ENCODE data around the gene KCND2.
"Not testable (repeated sequence)": the region's sequence is repeated elsewhere in the genome, so short reads cannot be mapped to it uniquely, and the experiment has no call there.

The KCND2 gene

DNA sequence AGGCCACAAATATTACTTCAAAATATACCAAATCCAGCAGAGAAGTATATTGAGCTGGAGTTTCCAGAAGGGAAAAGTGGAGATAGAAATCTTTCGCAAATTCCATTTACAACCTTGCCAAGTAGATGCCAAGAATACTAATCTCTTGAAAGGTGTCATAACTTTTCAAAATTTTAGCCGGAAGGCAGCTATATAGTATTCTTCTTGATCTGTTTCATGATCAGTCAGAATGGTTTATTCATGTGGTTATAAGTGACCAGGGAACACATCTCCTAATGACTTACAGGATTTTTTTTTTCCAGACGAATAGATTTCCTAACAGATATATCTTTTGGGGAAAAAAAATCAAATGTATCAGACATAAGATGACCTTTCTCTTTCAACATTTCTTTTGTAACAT is 314.3 kb downstream of the KCND2 start:
- no peak for DNase-seq (ENCODE audit: low read depth in 2 of 2)

DNA sequence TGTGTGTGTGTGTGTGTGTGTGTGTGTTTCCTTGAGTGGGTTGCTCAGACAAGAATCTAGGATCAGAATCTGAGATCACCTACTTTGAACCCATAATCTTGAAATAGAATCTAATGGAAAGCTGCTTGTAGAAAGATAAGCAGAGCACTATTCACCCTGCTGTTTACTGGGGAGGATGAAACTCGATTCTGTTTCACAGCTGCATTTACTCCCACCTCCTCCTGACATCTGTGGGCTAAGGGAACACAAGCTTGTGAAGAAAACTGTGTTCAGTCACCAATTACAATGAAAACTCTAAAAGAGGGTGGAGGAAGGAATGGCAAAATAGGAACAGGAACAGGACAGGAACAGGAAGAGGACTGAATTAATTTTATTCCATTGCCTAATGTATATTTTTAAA is 315.4 kb downstream of the KCND2 start:
- no peak for DNase-seq (ENCODE audit: low read depth in 2 of 2)

GRCh38 chr7:120588862-120589261 is 315.9 kb downstream of the KCND2 start:
- DNase-seq (ENCODE audit: low read depth in 2 of 2) = no peak

DNA sequence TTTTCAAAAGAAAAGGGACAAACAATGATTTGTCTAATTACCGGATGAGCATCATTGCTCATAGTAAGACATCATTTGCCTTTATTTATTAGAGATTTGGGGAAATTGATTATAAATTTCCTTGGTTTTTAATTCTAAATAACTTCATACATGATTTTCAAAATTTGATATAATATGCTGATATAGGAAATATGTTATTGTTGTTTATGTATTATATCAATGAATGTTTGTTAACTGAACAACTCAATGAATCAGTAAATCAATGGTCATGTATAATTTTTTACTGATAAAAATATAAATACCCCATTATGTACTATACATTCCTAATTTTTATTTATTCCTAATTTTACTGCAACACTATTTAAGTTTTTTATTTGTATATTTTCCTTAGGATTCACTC is 327.6 kb downstream of the KCND2 start:
- no peak for DNase-seq (ENCODE audit: low read depth in 2 of 2)

GRCh38 chr7:120603366-120603765 is 330.4 kb downstream of the KCND2 start:
- DNase-seq (ENCODE audit: low read depth in 2 of 2) = no peak

- no peak for DNase-seq (ENCODE audit: low read depth in 2 of 2)
Observed at GRCh38 chr7:120609136-120609753, 336.3 kb downstream of the KCND2 start.

GRCh38 chr7:120611975-120612374 is 339.0 kb downstream of the KCND2 start:
- no peak for DNase-seq (ENCODE audit: low read depth in 2 of 2)

GRCh38 chr7:120615703-120616102 is 342.7 kb downstream of the KCND2 start:
- DNase-seq (ENCODE audit: low read depth in 2 of 2) = no peak

GRCh38 chr7:120617275-120617674 is 344.3 kb downstream of the KCND2 start:
- DNase-seq (ENCODE audit: low read depth in 2 of 2) = no peak

GRCh38 chr7:120628251-120628650 is 355.3 kb downstream of the KCND2 start:
- no peak for DNase-seq (ENCODE audit: low read depth in 2 of 2)

- no peak for DNase-seq (ENCODE audit: low read depth in 2 of 2)
Observed at GRCh38 chr7:120639884-120640283, 366.9 kb downstream of the KCND2 start.

DNA sequence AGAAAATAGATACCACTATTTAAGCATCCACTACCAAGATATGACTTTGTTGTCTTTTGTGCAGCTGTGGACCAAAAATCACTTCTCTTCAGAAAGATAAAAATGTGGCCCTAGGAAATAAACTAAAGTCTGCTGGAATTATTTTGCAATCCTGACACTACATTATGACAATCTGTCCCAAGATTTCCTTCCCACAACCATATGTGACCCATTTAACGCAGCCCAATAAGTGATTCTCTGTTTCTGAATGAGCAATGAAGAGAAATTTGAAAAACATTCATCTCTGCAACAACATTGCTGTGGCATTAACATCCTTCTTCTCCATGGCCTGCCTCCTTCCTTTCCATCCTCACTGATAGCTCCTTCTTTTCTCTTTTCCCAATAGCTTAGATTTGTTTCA is 373.0 kb downstream of the KCND2 start:
- DNase-seq (ENCODE audit: low read depth in 2 of 2) = no peak

GRCh38 chr7:120654241-120654640 is 381.3 kb downstream of the KCND2 start:
- no peak for DNase-seq (ENCODE audit: low read depth in 2 of 2)

DNA sequence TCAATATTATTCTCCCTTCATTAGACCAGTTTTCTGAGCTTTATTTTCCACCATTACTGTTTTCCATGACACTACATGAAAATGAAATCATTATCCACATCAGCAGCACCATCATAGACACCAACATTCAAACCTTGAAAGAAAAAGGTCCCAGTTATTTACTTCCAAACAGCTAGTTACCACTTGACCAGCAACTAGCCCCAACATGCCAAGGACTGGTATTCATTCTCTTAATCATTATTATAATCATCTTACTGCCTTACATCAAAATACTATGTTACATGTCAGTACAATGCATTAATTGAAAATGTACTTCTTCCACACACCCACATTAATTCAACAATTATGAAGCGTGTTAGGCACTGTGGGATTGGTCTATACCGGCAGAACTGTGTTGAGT is 385.5 kb downstream of the KCND2 start:
- no peak for DNase-seq (ENCODE audit: low read depth in 2 of 2)

DNA sequence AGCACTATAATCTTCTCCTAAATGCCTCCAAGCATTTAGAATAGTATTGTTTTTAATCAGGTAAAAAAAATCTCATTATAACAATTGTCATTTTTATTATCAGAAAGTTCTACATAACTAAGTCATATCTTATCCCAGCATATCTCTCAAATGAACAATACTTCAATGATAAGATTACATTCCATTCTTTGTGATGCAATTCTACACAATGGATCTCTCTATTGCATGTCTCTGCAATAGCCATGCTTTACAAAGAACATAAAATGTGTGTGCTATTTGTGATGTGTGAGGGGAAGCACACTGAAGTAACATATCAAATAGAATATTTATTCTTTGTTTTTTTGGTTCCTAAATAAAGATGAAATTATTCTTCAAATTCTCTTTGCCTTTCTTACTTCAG is 389.3 kb downstream of the KCND2 start:
- no peak for DNase-seq (ENCODE audit: low read depth in 2 of 2)

- DNase-seq (ENCODE audit: low read depth in 2 of 2) = no peak
Observed at GRCh38 chr7:120665068-120665467, 392.1 kb downstream of the KCND2 start.

- DNase-seq (ENCODE audit: low read depth in 2 of 2) = no peak
Observed at GRCh38 chr7:120675076-120675475, 402.1 kb downstream of the KCND2 start.

- no peak for DNase-seq (ENCODE audit: low read depth in 2 of 2)
Observed at GRCh38 chr7:120677535-120677934, 404.6 kb downstream of the KCND2 start.

DNA sequence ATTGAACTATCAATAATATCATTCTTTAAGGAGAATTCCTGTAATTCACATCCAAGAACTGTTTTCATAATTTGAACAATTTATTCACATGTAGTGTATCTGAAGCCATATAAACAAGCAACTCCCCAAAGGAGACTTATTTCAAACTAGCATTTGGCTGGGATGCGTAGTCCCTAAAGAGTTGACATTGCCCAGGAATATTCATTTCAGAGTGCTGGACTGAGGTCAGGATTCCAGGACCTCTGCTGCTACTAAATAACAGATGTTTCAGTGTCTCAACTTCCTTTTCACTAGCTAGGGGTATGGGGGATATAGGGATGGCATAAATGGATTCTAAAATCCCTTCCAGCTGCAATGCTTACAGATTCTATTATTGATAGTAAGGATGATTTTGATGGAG is 408.0 kb downstream of the KCND2 start:
- no peak for DNase-seq (ENCODE audit: low read depth in 2 of 2)

DNA sequence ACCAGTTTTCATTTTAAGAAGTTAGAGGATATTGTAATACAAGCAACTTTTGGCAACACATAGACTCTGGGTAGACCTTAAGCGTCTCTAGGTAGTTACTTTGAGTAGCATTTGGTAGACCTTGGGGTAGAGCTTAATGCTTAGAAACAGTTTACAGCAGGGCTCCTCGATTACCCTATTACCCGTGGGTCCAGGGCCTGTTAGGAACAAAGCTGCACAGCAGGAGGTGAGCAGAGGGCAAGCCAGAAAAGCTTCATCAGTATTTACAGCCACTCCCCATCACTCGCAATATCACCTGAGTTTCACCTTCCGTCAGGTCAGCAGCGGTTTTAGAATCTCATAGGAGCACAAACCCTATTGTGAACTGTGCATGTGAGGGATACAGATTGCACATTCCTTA is 411.5 kb downstream of the KCND2 start:
- DNase-seq (ENCODE audit: low read depth in 2 of 2) = no peak

- DNase-seq (ENCODE audit: low read depth in 2 of 2) = no peak
Observed at GRCh38 chr7:120691915-120692314, 418.9 kb downstream of the KCND2 start.

- DNase-seq (ENCODE audit: low read depth in 2 of 2) = no peak
Observed at GRCh38 chr7:120695848-120696247, 422.9 kb downstream of the KCND2 start.

GRCh38 chr7:120700796-120701195 is 427.8 kb downstream of the KCND2 start:
- no peak for DNase-seq (ENCODE audit: low read depth in 2 of 2)

GRCh38 chr7:120702408-120702807 is 429.4 kb downstream of the KCND2 start:
- DNase-seq (ENCODE audit: low read depth in 2 of 2) = not testable (repeated sequence)
